ENCODE data around the gene TLE2.

TLE2 gene

DNA sequence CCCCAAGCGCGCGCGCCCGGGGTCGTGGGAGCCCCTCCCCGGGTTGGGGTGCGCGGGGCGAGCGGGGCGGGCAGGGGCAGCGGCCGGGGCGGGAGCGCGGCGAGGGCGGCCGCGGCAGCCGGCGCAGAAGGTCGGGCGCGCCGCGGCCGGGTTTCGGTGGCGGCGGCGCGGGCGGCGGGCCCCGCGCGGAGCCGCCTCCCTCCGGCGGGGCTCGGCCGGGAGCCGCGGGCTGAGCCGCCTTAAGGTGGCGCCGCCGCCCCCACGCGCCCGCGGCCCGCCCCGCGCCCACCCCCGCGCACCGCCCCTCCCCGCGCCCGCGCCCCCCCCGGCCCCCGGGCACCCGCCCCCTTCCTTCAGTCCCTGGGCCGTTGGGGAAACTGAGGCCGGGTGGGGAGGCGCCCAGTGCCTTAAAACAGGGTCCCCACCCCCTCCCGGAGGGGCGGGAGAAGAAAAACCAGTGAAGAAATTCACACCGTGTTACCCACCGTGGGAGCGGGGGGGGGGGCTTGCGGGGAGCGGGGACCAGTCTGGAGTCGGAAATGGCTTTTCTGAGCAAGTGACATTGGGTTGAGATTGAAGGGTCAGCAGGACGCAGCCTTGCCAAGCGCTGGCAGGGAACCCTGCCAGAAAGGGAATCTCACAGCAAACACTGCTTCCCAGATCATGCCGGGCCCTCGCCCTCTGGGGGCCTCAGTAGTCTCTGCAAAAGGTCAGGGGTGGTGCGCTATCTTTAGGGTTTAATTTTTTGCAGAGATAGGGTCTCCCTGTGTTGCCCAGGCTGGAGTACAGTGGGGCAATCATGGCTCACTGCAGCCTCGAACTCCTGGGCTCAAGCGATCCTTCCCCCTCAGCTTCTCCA is at the start of gene TLE2:
TSS of gene TLE2 (minus strand) at position 216 of the 859 bp plus-strand sequence. CDS start 376 bp downstream, outside the sequence.
- DNase-seq, result peak; percentile 24

DNA sequence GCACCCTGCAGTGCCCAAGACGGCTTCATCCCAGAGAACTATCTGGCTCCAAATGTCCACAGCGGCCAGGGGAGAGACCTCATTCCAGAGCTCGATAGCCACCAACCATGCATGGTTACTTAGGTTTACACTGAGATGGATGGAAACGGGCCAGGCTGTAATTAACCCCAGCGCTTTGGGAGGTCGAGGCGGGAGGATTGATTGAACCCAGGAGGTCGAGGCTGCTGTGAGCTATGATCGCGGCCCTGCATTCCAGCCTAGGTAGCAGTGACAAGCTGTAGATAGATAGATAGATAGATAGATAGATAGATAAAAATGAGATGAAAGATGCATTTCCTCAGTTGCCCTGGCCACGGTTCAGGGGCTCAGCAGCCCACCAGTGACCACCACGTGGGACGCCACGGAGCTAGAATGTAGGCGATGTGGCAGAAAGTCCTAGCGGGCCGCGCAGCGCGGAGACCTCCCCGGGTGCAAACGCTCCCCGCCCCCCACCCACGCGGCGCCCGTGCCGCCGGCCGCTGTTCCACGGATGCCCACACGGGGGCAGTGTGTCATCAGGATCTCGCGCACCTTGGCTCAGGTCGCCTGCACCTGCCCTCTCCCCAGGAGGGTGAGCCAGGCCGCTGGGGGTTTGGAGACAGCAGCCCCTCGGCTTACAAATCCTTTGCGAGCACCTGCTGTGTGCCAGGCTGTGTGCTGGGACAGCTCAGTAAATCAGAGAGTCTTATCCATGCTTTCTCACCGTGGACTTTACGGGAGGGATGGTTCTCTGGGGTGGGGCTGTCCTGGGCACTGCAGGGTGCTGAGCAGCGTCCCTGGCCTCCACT is 46.7 kb upstream of the TLE2 start:
- DNase-seq, result peak; percentile 79

DNA sequence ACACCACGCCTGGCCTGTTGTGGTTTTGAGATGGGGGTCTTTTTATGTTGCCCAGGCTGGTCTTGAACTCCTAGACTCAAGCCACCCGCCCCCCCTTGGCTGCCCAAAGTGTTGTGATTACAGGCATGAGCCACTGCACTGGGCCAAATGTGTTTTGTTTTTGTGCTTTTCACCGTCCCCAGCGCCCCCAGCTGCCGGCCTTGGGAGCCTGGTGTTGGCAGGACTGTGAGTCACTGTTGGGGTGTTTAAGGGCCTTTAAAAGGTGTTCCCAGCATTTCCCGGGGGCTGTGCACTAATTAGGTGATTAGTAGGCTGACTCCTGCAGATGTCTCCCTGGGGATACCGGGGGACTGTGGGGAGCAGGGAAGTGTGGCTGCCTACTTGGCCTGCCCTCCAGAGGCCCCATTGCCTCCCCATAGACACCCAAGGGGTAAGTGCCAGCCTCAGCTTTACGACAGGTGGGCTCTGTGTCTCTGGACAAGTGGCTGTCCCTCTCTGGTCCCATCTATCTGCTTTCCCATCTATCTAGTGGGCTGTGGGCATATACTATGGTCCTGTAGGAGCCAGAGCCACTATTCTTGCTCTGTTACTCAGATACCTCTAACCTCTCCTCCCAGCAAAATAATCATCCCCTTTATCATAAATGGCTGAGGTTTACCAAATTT is 45.0 kb upstream of the TLE2 start:
- no peak for DNase-seq

DNA sequence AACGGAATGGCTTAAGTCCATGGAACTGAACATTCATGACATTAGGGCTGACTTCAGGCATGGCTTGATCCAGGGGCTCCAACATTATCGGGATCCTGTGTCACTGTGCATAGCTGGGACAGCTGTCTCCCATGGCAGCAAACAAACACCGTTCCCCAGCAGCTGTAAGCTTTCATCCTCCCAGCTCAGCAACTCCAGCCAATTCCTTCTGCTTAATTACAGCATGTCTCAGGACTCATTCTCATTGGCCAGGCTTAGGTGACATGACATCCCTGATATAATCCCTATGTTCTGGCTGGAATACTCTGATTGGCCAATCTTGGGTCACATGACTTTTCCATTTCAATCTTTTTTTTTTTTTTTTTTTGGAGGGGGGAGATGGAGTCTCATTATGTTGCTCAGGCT is 44.1 kb upstream of the TLE2 start:
- DNase-seq, result no peak

DNA sequence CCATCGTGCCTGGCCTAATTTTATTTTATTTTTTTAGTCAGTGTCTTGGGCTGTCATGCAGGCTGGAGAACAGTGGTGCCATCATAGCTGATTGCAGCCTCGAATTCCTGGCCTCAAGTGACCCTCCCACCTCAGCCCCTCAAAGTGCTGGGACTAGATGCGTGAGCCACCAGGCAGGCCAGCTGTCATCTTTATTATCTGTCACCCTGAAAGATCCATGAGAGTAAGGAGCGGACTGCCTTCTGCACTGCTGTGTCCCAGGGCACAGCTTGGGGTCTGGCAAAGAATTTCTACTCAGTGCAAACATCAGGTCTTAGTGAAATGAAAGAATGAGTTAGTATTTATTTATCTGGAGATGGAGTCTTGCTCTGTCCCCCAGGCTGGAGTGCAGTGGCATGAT is 42.7 kb upstream of the TLE2 start:
- DNase-seq, result no peak

DNA sequence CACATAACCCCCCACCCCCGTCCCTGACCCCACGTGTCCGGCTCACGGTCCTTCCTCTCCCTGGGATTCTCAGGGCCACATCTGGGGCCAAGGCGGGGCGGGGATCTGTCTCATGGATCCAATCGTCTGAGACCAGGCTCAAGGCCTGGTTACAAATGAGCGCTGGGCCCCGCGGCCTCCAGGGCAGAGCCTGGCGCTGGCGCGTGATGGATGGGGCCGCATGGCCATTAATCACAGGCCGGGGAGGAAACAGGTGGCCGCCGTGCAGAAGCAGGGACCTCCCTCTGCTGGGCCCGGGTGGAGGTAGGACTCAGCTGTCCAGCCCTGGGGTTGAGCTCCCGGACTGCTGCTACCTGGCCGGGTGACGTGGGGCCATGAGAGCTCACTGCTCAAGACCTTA is 39.0 kb upstream of the TLE2 start:
- no peak for DNase-seq

DNA sequence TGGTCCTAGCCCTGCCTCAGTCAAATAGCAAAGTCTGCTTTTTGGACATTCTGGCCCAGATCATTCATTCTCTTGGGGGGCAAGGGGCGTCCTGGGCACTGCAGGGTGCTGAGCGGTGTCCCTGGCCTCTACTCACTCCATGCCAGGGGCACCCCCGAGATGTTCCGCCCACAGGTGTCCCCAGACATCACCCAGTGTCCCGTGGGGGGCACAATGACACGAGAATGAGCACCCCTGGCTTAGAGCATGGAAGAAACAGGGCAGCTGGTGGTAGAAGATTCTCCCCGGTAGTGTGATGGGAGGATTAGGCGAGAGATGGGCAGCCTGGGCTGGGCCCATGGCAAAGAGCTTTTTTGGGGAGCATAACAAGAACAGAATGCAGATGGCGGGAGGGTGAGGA is 38.5 kb upstream of the TLE2 start:
- DNase-seq, result no peak

DNA sequence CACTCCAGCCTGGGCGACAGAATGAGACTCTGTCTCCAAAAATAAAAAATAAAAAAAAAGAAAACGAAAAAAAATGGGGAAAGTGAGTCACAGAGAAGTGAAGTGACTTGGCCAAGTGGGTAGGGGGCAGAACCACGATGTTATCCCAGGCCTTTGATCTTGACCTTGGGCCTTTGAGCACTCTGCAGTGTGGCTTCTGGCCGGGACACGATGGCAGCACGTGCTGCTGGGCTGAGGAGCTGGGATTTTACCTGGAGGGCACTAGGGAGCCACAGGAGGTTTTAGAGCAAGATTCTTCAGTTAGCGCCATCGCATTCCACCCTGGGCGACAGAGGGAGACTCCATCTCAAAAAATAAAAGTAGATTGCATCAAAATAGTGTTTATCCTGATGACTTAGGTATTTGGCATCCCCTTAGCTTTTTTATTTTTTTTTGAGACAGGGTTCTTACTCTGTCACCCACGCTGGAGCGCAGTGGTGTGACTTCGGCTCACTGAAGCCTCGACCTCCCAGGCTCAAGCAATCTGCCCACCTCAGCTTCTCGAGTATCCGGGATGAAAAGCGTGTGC is 37.5 kb upstream of the TLE2 start:
- no peak for DNase-seq

DNA sequence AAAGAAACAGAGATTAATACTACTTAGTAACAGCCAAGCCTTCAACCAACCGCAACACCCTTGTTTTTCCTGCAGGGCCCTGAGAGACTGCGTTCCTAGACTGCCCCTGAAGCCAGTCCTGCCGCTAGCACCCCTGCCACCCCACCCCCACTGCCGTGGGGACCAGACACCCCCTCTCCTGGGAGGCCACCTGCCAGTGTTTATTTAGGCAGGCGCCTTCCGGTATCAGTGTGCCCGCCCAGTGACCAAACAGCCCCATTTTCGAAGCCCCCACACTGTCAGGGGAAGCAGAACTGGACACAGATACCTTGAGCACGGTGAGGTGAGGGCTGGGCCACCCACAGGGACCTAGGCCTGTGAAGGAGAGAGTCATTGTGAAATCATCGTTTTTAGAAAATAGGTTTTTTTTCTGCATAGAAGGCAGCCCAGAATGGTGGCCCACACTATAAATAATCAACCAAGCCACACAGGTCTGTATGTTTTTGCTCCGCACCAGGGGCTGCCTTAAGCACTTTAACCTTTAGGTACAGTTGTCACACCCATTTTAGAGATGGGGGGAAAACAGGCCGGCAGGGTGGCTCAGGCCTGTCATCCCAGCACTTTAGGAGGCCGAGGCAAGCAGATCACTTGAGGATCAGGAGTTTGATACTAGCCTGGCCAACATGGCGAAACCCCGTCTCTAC is 36.7 kb upstream of the TLE2 start:
- DNase-seq, result no peak

DNA sequence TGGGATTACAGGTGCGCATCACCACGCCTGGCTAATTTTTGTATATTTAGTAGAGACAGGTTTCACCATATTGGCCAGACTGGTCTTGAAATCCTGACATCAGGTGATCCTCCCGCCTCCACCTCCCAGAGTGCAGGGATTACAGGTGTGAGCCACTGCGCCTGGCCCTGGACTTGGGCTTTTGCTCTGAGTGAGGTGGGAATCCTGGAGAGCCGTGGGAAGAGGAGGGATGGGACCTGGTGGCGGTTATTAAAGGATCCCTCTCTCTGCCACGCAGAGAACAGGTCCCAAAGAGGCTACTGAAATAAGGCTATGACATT is 34.9 kb upstream of the TLE2 start:
- no peak for DNase-seq

DNA sequence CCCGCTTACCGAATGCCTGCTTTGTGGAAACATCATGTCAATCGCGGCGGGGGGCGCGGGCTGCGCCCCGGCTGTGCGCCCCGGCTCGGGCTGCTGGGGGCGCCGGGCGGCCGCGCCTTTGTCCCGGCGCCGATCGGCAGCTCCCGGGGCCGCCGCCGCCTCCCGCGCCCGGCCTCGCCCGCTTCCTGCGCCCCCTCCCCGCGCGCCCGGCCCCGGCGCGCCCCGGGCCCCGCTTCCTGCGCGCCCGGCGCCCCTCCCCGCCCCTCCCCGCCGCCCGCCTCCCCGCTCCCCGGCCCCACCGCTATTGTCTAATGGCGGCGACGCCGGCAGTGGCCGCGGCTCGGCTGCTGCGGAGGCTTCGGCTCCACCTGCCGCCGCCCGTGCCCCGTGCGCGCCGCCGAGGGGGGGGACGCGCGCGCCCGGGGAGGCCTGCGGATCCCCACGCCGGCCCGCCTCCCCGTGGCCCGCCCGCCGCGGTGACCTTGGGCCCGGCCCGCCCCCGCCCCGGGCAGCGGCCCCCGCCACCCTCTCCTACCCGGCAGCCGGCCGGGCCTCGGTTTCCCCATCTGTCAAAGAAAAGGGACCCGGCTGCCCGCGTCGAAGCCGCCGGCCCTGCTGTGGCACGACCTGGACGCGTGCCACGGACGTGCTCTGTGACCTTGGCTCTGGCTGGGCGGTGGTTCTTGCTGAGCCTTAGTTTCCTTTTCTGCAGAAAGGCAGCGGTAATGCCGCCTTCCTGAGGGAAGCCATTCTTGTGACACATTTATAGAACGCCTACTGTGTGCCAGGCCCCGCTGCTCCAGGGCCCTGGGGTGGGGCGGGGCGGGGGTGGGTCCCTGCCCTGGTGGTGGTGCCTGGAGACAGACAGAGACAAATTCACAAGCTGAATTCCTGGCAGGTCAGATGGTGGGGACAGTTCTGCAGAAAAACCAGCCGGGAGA is 33.4 kb upstream of the TLE2 start, which contains the start of gene TLE5:
TSS of gene TLE5 (minus strand) at position 331 of the 941 bp plus-strand sequence. CDS start at position 36, 295 bp downstream.
- peak; percentile 65 for DNase-seq

DNA sequence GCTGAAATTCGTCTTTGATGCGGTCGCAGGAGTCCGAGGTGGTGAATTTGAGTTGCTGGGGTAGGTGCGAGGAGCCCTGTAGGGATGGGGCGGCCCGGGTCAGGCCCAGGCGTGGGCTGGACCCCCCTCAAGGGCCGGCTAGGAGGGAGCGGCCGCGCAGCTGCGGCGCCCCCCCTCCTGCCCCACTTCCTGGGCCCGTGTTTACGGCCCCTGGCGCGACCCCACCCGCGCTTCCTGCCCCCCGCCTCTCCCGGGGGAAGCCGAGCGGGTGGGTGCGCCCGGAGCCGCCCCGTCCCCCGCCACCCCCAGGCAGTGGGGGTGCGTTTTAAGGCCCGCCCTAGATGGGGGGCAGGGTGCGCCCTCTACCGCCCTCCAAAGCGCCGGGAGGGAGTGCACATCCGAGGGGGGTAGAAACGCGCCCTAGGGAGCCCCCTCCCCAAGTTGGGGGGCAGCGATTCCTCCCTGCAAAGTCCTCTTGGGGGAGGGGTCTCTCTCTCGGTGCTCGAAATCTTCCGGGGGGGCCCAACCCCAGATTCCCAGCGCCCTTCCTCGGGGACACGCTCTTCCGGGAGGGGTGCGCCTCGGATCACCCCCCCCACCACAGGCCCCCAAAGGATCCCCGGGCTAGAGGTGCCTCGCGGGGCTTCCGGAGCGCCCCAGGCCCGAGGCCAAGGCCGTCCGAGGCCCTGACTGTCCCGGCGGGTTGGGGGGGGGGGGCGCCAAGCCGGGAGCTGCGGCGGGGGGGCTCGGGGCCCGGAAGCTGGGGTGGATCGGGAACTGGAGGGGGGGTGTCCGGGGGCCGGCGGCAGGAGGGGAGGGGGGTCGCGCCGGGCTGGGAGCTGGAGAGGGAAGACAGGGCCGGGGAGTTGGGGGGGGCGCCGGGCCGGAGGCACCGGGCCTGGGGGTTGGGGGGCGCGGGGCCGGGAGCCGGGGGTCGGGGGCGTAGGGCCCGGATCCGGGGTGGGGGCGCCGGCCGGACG is 32.4 kb upstream of the TLE2 start:
- DNase-seq, result peak; percentile 54

DNA sequence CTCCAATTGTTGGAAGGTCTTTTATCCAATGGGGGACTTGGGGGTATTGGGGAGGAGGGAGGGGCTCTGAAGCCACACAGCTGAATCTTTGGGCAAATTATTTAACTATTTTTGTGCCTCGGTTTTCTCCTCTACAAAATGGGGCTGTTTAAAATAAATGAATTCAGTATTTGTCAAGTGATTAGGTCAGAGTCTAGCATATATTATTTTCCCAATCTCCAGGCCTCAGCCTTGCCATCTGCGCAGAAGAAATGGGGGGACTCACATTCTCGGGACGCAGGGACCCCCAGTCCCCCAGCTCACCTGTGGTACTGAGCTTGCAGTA is 31.7 kb upstream of the TLE2 start:
- DNase-seq, result no peak

DNA sequence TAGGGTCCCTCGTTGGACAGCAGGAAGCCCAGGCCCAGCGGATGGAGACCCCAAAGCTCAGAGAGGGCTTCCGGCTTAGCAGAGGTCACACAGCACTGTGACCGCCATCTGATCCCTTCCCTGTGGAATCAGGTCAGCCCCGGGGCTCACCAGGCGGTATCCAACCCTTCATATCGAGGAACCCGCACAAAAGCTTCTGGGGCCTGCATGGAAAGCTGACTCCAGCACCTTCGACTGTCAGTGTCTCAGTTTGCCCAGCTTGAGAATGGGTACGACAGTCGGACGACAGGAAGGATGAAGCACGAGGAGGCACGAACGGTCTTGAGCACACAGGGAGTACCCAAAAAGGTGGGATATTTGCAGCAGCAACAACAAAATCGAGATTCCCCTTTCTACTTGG is 30.6 kb upstream of the TLE2 start:
- no peak for DNase-seq

DNA sequence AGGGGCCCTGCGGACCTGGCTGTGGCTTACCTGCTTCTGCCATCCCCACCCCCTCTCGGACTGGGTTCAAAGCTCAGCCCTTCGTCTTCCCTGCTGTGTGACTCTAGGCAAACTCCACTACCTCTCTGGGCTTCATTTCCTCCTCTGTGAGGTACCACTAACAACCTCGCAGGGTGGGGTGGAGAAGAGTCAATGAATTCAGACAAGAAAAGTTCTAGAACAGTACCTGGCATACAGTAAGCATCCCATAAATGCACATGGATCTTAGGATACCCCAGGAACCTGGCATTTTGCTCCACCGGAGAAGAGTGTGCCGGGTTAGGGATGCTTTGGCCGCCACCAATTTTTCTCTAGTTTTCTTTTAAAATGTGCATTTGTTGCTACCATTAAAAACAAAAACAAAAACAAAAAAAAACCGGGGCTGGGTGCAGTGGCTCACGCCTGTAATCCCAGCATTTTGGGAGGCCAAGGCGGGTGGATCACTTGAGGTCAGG is 29.8 kb upstream of the TLE2 start:
- DNase-seq, result no peak

DNA sequence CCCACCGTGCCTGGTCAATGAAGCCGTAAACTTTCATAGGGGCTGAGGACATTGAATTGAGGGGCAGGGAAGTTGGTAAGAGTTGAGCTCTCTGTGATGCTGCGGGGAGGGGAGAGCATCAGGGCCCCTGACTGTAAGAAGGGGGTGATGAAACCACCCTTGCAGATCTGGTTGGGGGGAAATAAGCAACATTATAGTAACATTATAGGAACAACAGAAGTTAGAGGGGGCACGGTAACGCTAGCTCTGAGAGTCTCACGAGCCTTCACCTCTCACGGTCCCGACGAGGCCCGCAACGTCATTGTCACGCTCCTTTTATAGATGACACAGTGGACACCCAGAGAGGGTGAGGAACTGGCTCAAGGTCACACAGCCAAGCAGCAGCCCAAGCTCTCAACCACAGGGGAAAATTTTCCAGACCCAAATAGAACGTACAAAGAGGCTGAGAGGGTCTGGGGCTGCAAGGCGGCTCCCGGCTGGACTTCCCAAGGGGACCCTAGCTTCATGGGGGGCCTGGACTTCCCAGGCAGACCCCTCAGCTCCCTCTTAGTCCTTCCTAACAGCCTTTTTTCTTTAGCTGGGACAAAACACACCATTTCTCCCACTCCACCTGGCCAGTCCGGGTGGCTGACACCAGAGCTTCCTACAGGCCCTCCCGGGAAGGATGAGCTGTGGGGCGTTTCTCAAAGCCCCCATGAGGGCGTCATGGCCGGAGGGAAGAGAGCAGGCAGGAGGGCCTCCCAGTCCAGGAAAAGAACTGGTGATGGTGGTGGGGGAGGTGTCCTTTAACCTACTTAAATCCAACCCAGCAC is 29.1 kb upstream of the TLE2 start:
- no peak for DNase-seq

DNA sequence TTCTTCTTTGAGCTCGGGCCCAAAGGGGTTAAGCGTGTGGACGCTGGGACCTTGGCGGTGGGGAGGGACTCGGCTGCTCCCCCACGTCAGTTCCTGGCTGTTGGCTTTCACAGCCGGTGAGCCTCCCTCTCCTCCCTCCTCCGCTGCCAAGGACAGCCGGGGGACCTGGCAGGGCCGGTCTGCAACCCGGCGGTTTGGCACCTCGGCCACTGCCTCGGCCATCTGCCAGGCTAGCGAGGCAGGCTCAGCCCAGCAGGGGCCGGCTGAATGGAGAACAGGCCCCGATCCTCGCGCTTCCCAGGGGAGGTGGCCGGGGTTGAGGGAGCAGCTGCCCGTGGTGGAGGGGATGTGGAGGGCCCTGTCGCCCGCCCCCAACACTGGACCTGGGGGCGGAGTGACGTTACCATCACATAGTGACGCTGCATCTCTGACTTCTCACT is 28.2 kb upstream of the TLE2 start:
- no peak for DNase-seq

DNA sequence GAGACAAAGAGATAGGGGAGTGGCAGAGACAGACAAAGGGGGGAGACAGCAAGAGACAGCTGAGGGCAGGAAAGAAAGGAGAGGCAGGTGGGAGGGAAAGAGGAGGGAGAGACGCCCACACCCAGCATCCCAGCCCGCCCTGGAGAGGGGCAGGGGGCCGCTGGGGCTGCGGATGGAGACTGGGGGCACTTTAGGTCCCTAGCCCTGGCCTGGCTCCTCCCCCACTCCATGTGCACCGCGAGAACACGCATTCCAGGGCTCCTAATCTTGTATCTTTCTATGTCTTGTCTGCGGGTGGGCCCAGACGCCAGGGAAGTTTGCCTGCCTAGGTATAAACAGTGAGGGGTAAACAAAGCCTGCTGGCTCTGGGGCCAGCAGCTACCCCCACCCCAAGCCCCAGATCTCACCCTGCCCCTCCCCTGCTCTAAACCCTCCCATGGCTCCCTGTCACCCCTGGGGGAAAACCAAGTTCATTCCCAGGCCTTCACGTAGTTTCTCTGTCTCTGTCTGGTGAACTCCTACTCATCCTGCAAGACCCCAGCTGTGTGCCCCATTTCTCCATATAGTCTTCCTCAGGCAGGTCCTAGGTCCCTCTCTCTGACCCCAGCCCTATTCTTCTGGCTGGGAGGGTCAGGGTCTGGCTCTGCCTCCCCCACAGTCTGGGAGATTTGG is 27.5 kb upstream of the TLE2 start:
- DNase-seq, result no peak
